ENCODE data around the gene PTPRN2. TPM values are rescaled to one million over a fixed set of nuclear protein-coding genes. Genes with fewer than 3 reads are reported as not detected.

PTPRN2 gene
- total RNA-seq, 2 experiments from 2014 or later: 0.70 TPM; not detected in 1

GRCh38 chr7:157760004-157760730, 827.5 kb downstream of the PTPRN2 start:
- H3K9me3 ChIP-seq (ENCODE audit: low read length): no peaks in the 10 kb centered on the region
- H3K27ac ChIP-seq (ENCODE audit: low read depth, low read length, poor library complexity, severe bottlenecking): no peak overlapping the region
- no peaks in the 10 kb centered on the region for H3K36me3 ChIP-seq (ENCODE audit: insufficient read depth, low read length)
- ChIA-PET CTCF (ENCODE audit: unreplicated experiment) (no interaction called here), POLR2A (no interaction called here)
- BruUV-seq (replicated peaks): no TSS peak
- no peaks in the 10 kb centered on the region for H3K79me2 ChIP-seq (ENCODE audit: insufficient read depth, low read depth, low read length)
- no peak overlapping the region for H3K4me3 ChIP-seq (ENCODE audit: low read depth, low read length, poor library complexity, severe bottlenecking)
- H4K20me1 ChIP-seq (ENCODE audit: insufficient read depth, low read length): no peaks in the 10 kb centered on the region
- H3K4me2 ChIP-seq (ENCODE audit: low read length): no peak overlapping the region
- TF ChIP-seq EZH2phosphoT487 (IDR thresholded peaks at IDR 0.05; ENCODE audit: borderline replicate concordance, low read depth, low read length): no peak
- TF ChIP-seq CTCF (conservative IDR thresholded peaks at IDR 0.05; ENCODE audit: low read length): no peak
- no peaks in the 10 kb centered on the region for H3K9me2 ChIP-seq (ENCODE audit: insufficient read depth, low read length)
- peak; percentile 4 for DNase-seq (ENCODE audit: low spot score)
- no peak overlapping the region for H2AFZ ChIP-seq (ENCODE audit: low read length)
- H3K4me1 ChIP-seq (ENCODE audit: insufficient read depth, low read length, poor library complexity, severe bottlenecking): no peaks in the 10 kb centered on the region
- intact Hi-C loops (cut with micrococcal nuclease; ENCODE audit: unreplicated experiment): no loop called here

GRCh38 chr7:157759246-157759805, 828.3 kb downstream of the PTPRN2 start:
- Histone ChIP-seq H3K4me1 (ENCODE audit: insufficient read depth, low read length, poor library complexity, severe bottlenecking) (no peaks in the 10 kb centered on the region), H3K27ac (ENCODE audit: low read depth, low read length, poor library complexity, severe bottlenecking) (no peak overlapping the region), H3K4me3 (ENCODE audit: low read depth, low read length, poor library complexity, severe bottlenecking) (no peak overlapping the region), H3K9me3 (ENCODE audit: low read length) (no peaks in the 10 kb centered on the region), H3K79me2 (ENCODE audit: insufficient read depth, low read depth, low read length) (no peaks in the 10 kb centered on the region), H3K36me3 (ENCODE audit: insufficient read depth, low read length) (no peaks in the 10 kb centered on the region), H3K4me2 (ENCODE audit: low read length) (no peak overlapping the region), H2AFZ (ENCODE audit: low read length) (no peak overlapping the region), H4K20me1 (ENCODE audit: insufficient read depth, low read length) (no peaks in the 10 kb centered on the region), H3K9me2 (ENCODE audit: insufficient read depth, low read length) (no peaks in the 10 kb centered on the region)
- no peak for TF ChIP-seq CTCF (conservative IDR thresholded peaks at IDR 0.05; ENCODE audit: low read length)
- no peak for TF ChIP-seq EZH2phosphoT487 (IDR thresholded peaks at IDR 0.05; ENCODE audit: borderline replicate concordance, low read depth, low read length)
- intact Hi-C loops (cut with micrococcal nuclease; ENCODE audit: unreplicated experiment): no loop called here
- BruUV-seq (replicated peaks): no TSS peak
- no peak for DNase-seq (ENCODE audit: low spot score)
- CTCF ChIA-PET (ENCODE audit: unreplicated experiment): no interaction called here
- POLR2A ChIA-PET: interaction anchor here (0.5 kb wide), 1 partner anchor 703 kb away, joined by 3 read pairs; no protein-coding TSS in a partner anchor

All from OCI-LY7 (cell line).